Measurements from ENCODE around the gene PDE4B. TPM values are rescaled to one million over a fixed set of nuclear protein-coding genes. Genes with fewer than 3 reads are reported as not detected.

Gene PDE4B
- total RNA-seq, 2 donors from 2014 or later: 4.3 to 18.0 TPM

DNA sequence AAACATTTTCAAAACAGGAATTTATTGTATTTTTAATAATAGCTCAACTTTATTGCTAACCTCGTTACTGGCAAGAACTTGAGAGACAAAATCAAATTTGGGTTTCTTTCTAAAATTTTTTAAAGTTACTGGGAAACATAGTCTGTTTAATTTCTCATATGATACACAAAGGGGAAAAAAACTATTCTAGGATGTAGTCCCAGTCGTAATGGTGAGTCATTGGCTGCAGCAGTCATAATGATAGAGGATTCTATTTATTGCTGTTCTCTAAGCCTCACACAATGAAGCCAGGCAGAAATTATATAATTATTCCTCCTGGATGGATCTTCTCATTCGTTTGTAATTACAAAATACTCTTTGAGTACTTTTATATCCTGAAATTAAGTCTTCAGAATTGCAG, 414.8 kb downstream of the PDE4B start:
- Mint-ChIP-seq H3K27me3 (ENCODE audit: insufficient read depth) (no peaks in the 10 kb centered on the region), H3K36me3 (ENCODE audit: low read depth) (peaks cover 3% of the 10 kb centered on the region), H3K9me3 (peaks cover 35% of the 10 kb centered on the region), H3K27ac (no peak overlapping the region), H3K4me1 (no peaks in the 10 kb centered on the region), H3K4me3 (no peak overlapping the region)
- no peaks in the 10 kb centered on the region for H3K4me1 ChIP-seq (ENCODE audit: control insufficient read depth, insufficient read depth, low read length)
- no peak overlapping the region for H3K9ac ChIP-seq (ENCODE audit: extremely low read depth, low read length, poor library complexity, severe bottlenecking)
- 66 to 100% methylated on average over 1 to 3 of the region's 3 CpGs for WGBS, 2 experiments (ENCODE audit: insufficient coverage in 1 of 2, insufficient read length in 1 of 2)
- H3K4me3 ChIP-seq (ENCODE audit: low read length): no peak overlapping the region
- TF ChIP-seq, protein P1, sequence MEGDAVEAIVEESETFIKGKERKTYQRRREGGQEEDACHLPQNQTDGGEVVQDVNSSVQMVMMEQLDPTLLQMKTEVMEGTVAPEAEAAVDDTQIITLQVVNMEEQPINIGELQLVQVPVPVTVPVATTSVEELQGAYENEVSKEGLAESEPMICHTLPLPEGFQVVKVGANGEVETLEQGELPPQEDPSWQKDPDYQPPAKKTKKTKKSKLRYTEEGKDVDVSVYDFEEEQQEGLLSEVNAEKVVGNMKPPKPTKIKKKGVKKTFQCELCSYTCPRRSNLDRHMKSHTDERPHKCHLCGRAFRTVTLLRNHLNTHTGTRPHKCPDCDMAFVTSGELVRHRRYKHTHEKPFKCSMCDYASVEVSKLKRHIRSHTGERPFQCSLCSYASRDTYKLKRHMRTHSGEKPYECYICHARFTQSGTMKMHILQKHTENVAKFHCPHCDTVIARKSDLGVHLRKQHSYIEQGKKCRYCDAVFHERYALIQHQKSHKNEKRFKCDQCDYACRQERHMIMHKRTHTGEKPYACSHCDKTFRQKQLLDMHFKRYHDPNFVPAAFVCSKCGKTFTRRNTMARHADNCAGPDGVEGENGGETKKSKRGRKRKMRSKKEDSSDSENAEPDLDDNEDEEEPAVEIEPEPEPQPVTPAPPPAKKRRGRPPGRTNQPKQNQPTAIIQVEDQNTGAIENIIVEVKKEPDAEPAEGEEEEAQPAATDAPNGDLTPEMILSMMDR (conservative IDR thresholded peaks at IDR 0.05): no peak
- H3K9me3 ChIP-seq (ENCODE audit: control insufficient read depth, low read length): peaks cover 10% of the 10 kb centered on the region
- H3K36me3 ChIP-seq (ENCODE audit: control insufficient read depth, insufficient read depth, low read length): no peaks in the 10 kb centered on the region
- H3K27me3 ChIP-seq (ENCODE audit: control insufficient read depth, insufficient read depth, low read length, poor library complexity, severe bottlenecking): no peaks in the 10 kb centered on the region
- no peak overlapping the region for H3K27ac ChIP-seq (ENCODE audit: low read depth, low read length)
- DNase-seq: no peak

DNA sequence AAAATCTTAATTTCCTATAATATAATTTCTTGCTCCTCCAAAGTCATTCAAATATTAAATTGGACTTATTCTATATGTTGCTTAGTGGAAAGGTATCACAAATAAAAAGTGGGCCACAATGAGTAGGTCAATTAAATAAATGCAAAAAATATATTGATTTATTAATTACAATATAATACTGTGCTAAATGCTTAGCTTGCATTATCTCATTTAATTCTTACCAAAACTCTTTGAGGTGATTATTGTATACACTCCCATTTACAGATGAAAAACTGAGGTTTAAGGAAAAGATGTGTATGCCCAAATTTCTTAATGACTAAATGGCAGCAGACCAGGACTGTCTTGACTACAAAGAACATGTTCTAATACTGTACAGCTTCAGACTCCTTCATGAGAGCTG, 415.9 kb downstream of the PDE4B start:
- Histone ChIP-seq H3K9me3 (ENCODE audit: control insufficient read depth, low read length) (peaks cover 10% of the 10 kb centered on the region), H3K4me1 (ENCODE audit: control insufficient read depth, insufficient read depth, low read length) (no peaks in the 10 kb centered on the region), H3K36me3 (ENCODE audit: control insufficient read depth, insufficient read depth, low read length) (no peaks in the 10 kb centered on the region), H3K27ac (ENCODE audit: low read depth, low read length) (no peak overlapping the region), H3K4me3 (ENCODE audit: low read length) (no peak overlapping the region), H3K27me3 (ENCODE audit: control insufficient read depth, insufficient read depth, low read length, poor library complexity, severe bottlenecking) (no peaks in the 10 kb centered on the region), H3K9ac (ENCODE audit: extremely low read depth, low read length, poor library complexity, severe bottlenecking) (no peak overlapping the region)
- no peak for DNase-seq
- Mint-ChIP-seq H3K4me1 (no peaks in the 10 kb centered on the region), H3K36me3 (ENCODE audit: low read depth) (peaks cover 3% of the 10 kb centered on the region), H3K9me3 (peaks cover 25% of the 10 kb centered on the region), H3K27ac (no peak overlapping the region), H3K27me3 (ENCODE audit: insufficient read depth) (no peaks in the 10 kb centered on the region), H3K4me3 (no peak overlapping the region)
- TF ChIP-seq, protein P1 (conservative IDR thresholded peaks at IDR 0.05): no peak

DNA sequence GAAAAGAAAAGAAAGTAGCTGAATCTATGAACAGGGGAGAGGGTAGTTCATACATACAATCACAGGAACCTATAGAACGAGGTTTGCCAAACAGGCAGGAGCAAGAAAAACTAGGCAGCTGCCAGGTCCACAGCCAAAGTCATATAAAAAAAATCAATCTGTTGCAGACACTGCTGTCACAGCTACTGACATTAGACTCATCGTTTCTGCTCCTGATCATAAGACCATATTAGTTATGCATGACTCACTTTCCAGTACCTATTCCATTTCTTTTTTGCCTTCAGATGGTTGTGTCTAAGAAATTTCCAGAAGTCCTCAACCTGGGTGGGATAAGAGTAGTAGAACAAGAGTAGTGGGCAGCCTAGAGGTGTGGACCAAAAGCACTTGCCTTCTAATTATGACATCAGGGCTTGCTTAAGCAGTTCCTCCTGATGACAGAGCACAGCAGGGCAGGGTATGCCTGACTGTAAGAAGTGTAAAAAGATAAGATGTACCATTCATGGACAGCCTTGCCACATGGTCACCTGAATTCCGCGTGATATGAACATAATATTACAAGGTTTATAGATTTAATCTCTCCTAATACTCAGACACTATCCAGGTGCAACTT, 418.0 kb downstream of the PDE4B start:
- Histone ChIP-seq H3K4me1 (ENCODE audit: control insufficient read depth, insufficient read depth, low read length) (no peaks in the 10 kb centered on the region), H3K9me3 (ENCODE audit: control insufficient read depth, low read length) (no peaks in the 10 kb centered on the region), H3K4me3 (ENCODE audit: low read length) (no peak overlapping the region), H3K9ac (ENCODE audit: extremely low read depth, low read length, poor library complexity, severe bottlenecking) (no peak overlapping the region), H3K27me3 (ENCODE audit: control insufficient read depth, insufficient read depth, low read length, poor library complexity, severe bottlenecking) (no peaks in the 10 kb centered on the region), H3K27ac (ENCODE audit: low read depth, low read length) (no peak overlapping the region), H3K36me3 (ENCODE audit: control insufficient read depth, insufficient read depth, low read length) (no peaks in the 10 kb centered on the region)
- Mint-ChIP-seq H3K4me1 (no peaks in the 10 kb centered on the region), H3K27ac (no peak overlapping the region), H3K27me3 (ENCODE audit: insufficient read depth) (no peaks in the 10 kb centered on the region), H3K36me3 (ENCODE audit: low read depth) (no peaks in the 10 kb centered on the region), H3K9me3 (peaks cover 6% of the 10 kb centered on the region), H3K4me3 (no peak overlapping the region)
- WGBS, 2 experiments (ENCODE audit: insufficient coverage in 1 of 2, insufficient read length in 1 of 2): 95 to 100% methylated on average over 2 to 4 of the region's 4 CpGs
- DNase-seq: no peak
- TF ChIP-seq, protein P1 (conservative IDR thresholded peaks at IDR 0.05): no peak

All from endodermal cell (in vitro differentiated cells).